GM21723 (cell line): Measurements from ENCODE around the gene XAGE3.
"Not testable (repeated sequence)": the region's sequence is repeated elsewhere in the genome, so short reads cannot be mapped to it uniquely, and the experiment has no call there.

Experiments
- ATAC-seq: cut with Tn5 transposase; IDR thresholded peaks from one replicate; pipeline ENCODE4 v1.9.1; 2021; ENCODE audit warnings: mild to moderate bottlenecking, moderate library complexity; ENCODE audit not compliant: unreplicated experiment

XAGE3 gene

DNA sequence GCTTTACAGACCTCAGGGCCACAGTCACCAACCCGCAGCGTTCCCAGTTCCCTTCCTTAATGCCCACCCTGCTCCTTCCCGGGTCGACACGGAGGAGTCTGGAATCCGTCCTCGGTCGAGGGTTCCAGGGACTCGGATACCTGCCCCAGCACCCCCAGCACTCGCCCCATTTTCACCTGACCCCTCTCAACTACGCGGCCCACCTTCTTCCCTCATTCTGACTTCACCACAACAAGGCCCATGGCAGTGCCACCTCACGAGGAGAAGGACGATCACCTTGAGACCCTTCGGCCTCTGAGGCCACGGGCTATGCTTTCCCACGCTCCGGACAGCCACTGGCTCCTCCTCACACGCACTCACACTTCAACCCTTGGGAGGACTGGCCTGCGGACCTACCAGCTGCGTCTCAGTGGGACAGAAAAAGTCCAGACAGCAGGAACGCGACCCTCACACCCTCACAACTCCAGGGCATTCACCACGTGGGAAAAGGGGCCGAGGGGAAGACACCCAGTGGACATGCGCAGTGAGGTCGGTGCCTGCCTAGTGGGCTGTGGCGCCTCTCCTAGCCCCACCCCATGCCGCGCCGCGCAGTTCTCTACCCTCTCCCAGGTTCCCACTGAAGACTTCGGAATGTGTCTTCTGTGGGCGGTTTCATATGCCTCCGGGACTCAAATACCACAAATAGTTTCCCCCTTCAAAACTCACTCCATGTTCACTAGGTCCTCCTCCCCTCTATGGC, at the start of gene XAGE3:
Gene XAGE3, minus strand, starts transcription at position 474 of the 739 bp plus-strand sequence. CDS start 950 bp downstream, outside the sequence.
- no peak for ATAC-seq

- not testable (repeated sequence) for ATAC-seq
Observed at GRCh38 chrX:52914704-52915103, 46.8 kb upstream of the XAGE3 start.

GRCh38 chrX:52913681-52914080, 45.8 kb upstream of the XAGE3 start:
- ATAC-seq, result not testable (repeated sequence)

DNA sequence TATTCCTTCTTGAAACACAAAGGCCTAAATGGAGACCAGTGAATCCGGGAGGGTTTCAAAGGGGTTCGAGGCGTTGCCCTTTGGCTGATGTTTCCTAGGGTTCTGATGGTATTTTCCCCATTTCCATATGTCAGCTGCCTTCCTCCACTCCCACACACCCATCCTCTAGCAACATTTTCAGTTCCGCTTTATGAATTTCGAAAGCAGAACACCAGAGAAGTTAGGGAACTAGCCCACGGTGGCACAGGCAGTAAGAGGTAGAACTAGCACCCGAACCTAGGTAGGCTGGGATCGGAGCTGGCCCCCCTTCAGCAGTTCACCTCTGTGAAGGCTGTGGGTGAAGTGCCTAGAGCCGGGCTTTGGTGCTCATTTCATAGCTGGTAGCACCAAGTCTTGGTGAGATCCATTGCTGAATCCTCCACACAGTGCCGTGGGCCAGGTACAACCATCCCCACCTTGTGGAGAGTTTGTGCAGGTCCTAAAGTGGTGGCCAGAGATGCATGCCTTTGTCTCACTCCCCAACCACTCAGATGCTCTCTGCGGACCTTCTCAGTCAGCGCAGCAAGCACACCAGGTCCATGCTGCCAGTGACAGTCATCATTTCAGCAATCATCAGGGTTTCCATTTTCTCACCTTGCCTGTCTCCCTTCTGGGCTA, 41.6 kb upstream of the XAGE3 start:
- ATAC-seq, result not testable (repeated sequence)

GRCh38 chrX:52907900-52908299, 40.0 kb upstream of the XAGE3 start:
- not testable (repeated sequence) for ATAC-seq

GRCh38 chrX:52907137-52907536, 39.3 kb upstream of the XAGE3 start:
- not testable (repeated sequence) for ATAC-seq

DNA sequence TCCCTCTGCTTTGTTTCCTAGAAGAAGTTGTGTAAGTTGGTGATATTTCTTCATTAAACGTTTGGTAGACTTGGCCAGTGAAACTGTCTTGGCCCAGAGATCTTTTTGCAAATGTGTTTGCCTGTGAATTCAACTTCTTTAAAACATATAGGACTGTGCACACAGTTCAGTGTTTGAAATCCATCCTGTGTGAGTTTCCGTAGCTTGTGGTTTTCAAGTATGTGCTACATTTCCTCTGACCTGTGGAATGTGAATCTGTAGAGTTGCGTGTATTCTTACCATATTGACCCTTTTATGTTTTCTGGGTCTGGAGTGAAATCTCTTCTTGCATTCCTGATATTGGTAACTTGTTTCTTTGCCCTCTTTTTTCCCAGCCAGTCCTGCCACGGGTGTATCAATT, 38.2 kb upstream of the XAGE3 start:
- not testable (repeated sequence) for ATAC-seq

DNA sequence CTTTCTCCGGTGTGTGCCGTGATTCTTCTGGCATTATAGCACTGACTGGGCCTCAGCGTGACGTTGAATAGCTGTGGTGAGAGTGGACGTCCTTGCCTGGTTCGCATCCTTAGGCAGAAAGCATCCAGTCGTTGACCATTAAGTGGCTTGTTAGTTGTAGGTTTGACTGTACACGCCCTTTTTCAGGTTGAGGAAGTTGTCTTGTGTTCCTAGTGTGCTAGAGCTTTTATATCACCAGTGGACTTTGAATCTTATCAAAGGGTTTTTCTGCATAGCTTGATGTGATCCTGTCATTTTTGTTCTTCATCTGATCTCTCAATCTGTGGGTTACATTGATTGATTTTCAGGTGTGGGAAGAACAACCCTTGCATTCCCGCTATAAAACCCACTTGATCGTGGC, 37.6 kb upstream of the XAGE3 start:
- ATAC-seq, result not testable (repeated sequence)

- peak; percentile 82 for ATAC-seq
Observed at GRCh38 chrX:52896855-52897709, 29.2 kb upstream of the XAGE3 start, which contains the start of gene FAM156B. Gene FAM156B, plus strand, starts transcription at chrX:52897330. Its CDS starts 9,896 bp downstream, at chrX:52907226.

- peak; percentile 28 for ATAC-seq
Observed at GRCh38 chrX:52896438-52896837, 28.6 kb upstream of the XAGE3 start.

GRCh38 chrX:52888090-52888489, 20.2 kb upstream of the XAGE3 start:
- ATAC-seq, result not testable (repeated sequence)

DNA sequence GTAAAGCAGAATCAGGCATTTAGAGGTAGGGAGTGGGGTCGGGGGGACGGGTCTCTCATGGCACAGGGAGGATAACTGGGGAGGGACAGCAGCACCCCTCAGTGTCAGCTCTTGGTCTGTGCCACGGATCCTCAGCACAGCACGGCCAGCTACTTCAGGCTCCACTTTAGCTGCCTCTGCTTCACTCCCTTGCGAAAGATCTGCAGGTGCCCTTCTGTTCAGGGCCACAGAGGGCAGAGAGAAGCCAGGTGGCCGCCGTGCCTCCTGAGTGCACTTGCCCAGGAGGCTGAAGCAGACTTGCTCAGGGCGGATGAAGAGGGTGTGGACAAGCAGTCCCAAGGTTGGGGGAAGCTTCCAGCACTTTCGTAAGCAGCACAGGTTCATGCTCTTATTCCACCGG, 19.6 kb upstream of the XAGE3 start:
- ATAC-seq, result not testable (repeated sequence)

GRCh38 chrX:52876386-52876785, 8.5 kb upstream of the XAGE3 start:
- ATAC-seq, result not testable (repeated sequence)

GRCh38 chrX:52875436-52875835, 7.6 kb upstream of the XAGE3 start:
- ATAC-seq, result not testable (repeated sequence)

DNA sequence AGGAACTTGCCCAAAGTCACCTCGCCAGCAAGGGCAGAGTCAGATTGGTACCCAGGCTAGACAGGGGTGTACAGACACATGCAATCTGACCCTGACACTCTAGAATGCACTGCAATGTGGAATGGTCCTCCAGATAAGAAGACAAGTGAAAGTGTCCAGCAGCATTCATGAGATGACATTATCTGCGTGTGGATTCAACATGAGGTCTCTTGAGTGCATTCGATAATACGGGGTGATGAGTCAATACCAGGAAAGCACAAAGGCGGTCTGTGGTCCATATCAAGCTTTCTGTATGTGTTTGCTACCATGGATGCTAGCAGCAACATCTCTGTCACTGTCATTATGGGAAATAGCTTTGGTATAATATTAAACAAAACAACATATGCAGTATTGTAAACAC, 6.8 kb upstream of the XAGE3 start:
- no peak for ATAC-seq

DNA sequence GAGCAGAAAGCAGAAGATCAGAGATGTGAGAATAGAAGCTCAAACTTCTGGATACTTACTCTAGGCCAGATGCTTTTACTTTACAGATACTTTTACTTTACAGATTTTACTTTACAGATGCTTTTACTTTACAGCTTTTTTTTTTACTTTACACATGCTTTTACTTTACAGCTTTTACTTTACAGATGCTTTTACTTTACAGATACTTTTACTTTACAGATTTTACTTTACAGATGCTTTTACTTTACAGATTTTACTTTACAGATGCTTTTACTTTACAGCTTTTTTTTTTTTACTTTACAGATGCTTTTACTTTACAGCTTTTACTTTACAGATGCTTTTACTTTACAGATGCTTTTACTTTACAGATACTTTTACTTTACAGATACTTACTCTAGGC, 5.9 kb upstream of the XAGE3 start:
- not testable (repeated sequence) for ATAC-seq

DNA sequence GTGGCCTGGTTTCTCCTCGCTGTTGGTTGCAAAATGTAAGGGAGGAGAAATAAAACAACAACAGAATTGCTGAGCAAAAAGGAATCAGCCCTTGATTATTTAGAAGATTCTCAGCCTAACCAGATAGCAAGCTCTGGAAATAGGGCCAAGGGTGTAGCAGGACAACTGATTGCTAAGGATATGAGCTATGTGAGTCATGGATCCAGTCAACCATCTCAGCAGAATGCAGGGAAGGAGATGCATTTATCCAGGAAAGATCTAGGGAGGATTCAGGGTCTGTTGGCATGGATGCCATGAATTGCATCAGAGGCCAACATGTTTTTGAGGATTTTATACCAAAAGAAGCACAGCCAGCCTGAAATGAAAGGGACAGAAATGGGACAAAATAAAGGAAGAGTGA, 2.2 kb upstream of the XAGE3 start:
- ATAC-seq, result no peak

- no peak for ATAC-seq
Observed at GRCh38 chrX:52865343-52865998, 2.4 kb downstream of the XAGE3 start.

GRCh38 chrX:52856991-52857525, 10.8 kb downstream of the XAGE3 start:
- ATAC-seq, result not testable (repeated sequence)

GRCh38 chrX:52852110-52852860, 15.6 kb downstream of the XAGE3 start:
- ATAC-seq, result no peak
